ENCODE measurements around the gene C10orf90. TPM values are rescaled to one million over a fixed set of nuclear protein-coding genes. Genes with fewer than 3 reads are reported as not detected.

C10orf90 gene
- total RNA-seq, 2 experiments from 2014 or later, result not detected

- no peaks in the 10 kb centered on the region for H3K27me3 Mint-ChIP-seq
Observed at GRCh38 chr10:126519992-126520391, 150.5 kb downstream of the C10orf90 start.

GRCh38 chr10:126519185-126519584 lies 151.3 kb downstream of the C10orf90 start:
- Mint-ChIP-seq H3K27me3 (no peaks in the 10 kb centered on the region), H3K4me1 (no peaks in the 10 kb centered on the region), H3K4me3 (no peak overlapping the region), H3K36me3 (no peaks in the 10 kb centered on the region), H3K9me3 (ENCODE audit: low read depth) (peaks cover 4% of the 10 kb centered on the region), H3K27ac (no peak overlapping the region)
- CTCF ChIA-PET, result no interaction called here
- ATAC-seq (no peak), DNase-seq (no peak)

More at GRCh38 chr10:126519992-126520391, 150.5 kb downstream of the C10orf90 start:
- no peak overlapping the region for H3K4me3 Mint-ChIP-seq
- no peaks in the 10 kb centered on the region for H3K36me3 Mint-ChIP-seq
- peaks cover 4% of the 10 kb centered on the region for H3K9me3 Mint-ChIP-seq (ENCODE audit: low read depth)
- ATAC-seq (no peak), DNase-seq (no peak)
- CTCF ChIA-PET, result no interaction called here
- H3K27ac Mint-ChIP-seq, result no peak overlapping the region
- H3K4me1 Mint-ChIP-seq, result no peaks in the 10 kb centered on the region

- no peak overlapping the region for H3K4me3 Mint-ChIP-seq
- CTCF ChIA-PET, result no interaction called here
- ATAC-seq (no peak), DNase-seq (no peak)
- peaks cover 4% of the 10 kb centered on the region for H3K9me3 Mint-ChIP-seq (ENCODE audit: low read depth)
- H3K36me3 Mint-ChIP-seq, result no peaks in the 10 kb centered on the region
- H3K27ac Mint-ChIP-seq, result no peak overlapping the region
- no peaks in the 10 kb centered on the region for H3K27me3 Mint-ChIP-seq
- no peaks in the 10 kb centered on the region for H3K4me1 Mint-ChIP-seq
Observed at GRCh38 chr10:126518218-126519080, 152.0 kb downstream of the C10orf90 start.

- CTCF ChIA-PET, result no interaction called here
- no peak for DNase-seq
- Mint-ChIP-seq H3K36me3 (no peaks in the 10 kb centered on the region), H3K9me3 (ENCODE audit: low read depth) (peaks cover 4% of the 10 kb centered on the region), H3K4me1 (no peaks in the 10 kb centered on the region), H3K27me3 (no peaks in the 10 kb centered on the region), H3K27ac (no peak overlapping the region), H3K4me3 (no peak overlapping the region)
- no peak for ATAC-seq
Observed at GRCh38 chr10:126516515-126516914, 154.0 kb downstream of the C10orf90 start.

- Mint-ChIP-seq H3K36me3 (no peaks in the 10 kb centered on the region), H3K4me3 (no peak overlapping the region), H3K27me3 (no peaks in the 10 kb centered on the region), H3K4me1 (no peaks in the 10 kb centered on the region), H3K27ac (no peak overlapping the region), H3K9me3 (ENCODE audit: low read depth) (peaks cover 2% of the 10 kb centered on the region)
- no peak for ATAC-seq
- CTCF ChIA-PET, result no interaction called here
- no peak for DNase-seq
Observed at GRCh38 chr10:126511917-126512479, 158.5 kb downstream of the C10orf90 start.

- peaks cover 4% of the 10 kb centered on the region for H3K9me3 Mint-ChIP-seq (ENCODE audit: low read depth)
- CTCF ChIA-PET, result no interaction called here
- ATAC-seq, result no peak
Observed at GRCh38 chr10:126509182-126509581, 161.3 kb downstream of the C10orf90 start.

GRCh38 chr10:126508535-126509040 lies 161.9 kb downstream of the C10orf90 start:
- Mint-ChIP-seq H3K27me3 (no peaks in the 10 kb centered on the region), H3K27ac (no peak overlapping the region), H3K4me3 (no peak overlapping the region), H3K4me1 (no peaks in the 10 kb centered on the region), H3K36me3 (no peaks in the 10 kb centered on the region), H3K9me3 (ENCODE audit: low read depth) (peaks cover 4% of the 10 kb centered on the region)
- ATAC-seq (no peak), DNase-seq (no peak)
- CTCF ChIA-PET, result no interaction called here

More at GRCh38 chr10:126509182-126509581, 161.3 kb downstream of the C10orf90 start:
- Mint-ChIP-seq H3K27ac (no peak overlapping the region), H3K36me3 (no peaks in the 10 kb centered on the region), H3K4me1 (no peaks in the 10 kb centered on the region), H3K27me3 (no peaks in the 10 kb centered on the region), H3K4me3 (no peak overlapping the region)
- DNase-seq, result no peak

GRCh38 chr10:126504761-126505112 lies 165.8 kb downstream of the C10orf90 start:
- no peaks in the 10 kb centered on the region for H3K36me3 Mint-ChIP-seq
- H3K9me3 Mint-ChIP-seq (ENCODE audit: low read depth), result peaks cover 6% of the 10 kb centered on the region
- H3K27me3 Mint-ChIP-seq, result no peaks in the 10 kb centered on the region
- CTCF ChIA-PET, result no interaction called here
- no peak overlapping the region for H3K27ac Mint-ChIP-seq
- H3K4me3 Mint-ChIP-seq, result no peak overlapping the region
- ATAC-seq, result no peak
- no peaks in the 10 kb centered on the region for H3K4me1 Mint-ChIP-seq
- no peak for DNase-seq

GRCh38 chr10:126504063-126504760 lies 166.3 kb downstream of the C10orf90 start:
- Mint-ChIP-seq H3K36me3 (no peaks in the 10 kb centered on the region), H3K9me3 (ENCODE audit: low read depth) (peaks cover 6% of the 10 kb centered on the region), H3K27ac (no peak overlapping the region), H3K27me3 (no peaks in the 10 kb centered on the region), H3K4me1 (no peaks in the 10 kb centered on the region), H3K4me3 (no peak overlapping the region)
- CTCF ChIA-PET, result no interaction called here
- DNase-seq (no peak), ATAC-seq (no peak)

- CTCF ChIA-PET, result no interaction called here
- ATAC-seq, result no peak
- H3K4me1 Mint-ChIP-seq, result no peaks in the 10 kb centered on the region
- no peak overlapping the region for H3K27ac Mint-ChIP-seq
- H3K4me3 Mint-ChIP-seq, result no peak overlapping the region
- H3K36me3 Mint-ChIP-seq, result no peaks in the 10 kb centered on the region
- H3K9me3 Mint-ChIP-seq (ENCODE audit: low read depth), result peaks cover 6% of the 10 kb centered on the region
- H3K27me3 Mint-ChIP-seq, result no peaks in the 10 kb centered on the region
- no peak for DNase-seq
Observed at GRCh38 chr10:126503392-126504062, 167.0 kb downstream of the C10orf90 start.

- DNase-seq (no peak), ATAC-seq (no peak)
- no peaks in the 10 kb centered on the region for H3K4me1 Mint-ChIP-seq
- H3K9me3 Mint-ChIP-seq (ENCODE audit: low read depth), result peaks cover 6% of the 10 kb centered on the region
- H3K27me3 Mint-ChIP-seq, result no peaks in the 10 kb centered on the region
- no peak overlapping the region for H3K4me3 Mint-ChIP-seq
- CTCF ChIA-PET, result no interaction called here
- H3K36me3 Mint-ChIP-seq, result no peaks in the 10 kb centered on the region
- no peak overlapping the region for H3K27ac Mint-ChIP-seq
Observed at GRCh38 chr10:126502441-126502840, 168.1 kb downstream of the C10orf90 start.

GRCh38 chr10:126501828-126502227 lies 168.7 kb downstream of the C10orf90 start:
- DNase-seq, result no peak
- no peaks in the 10 kb centered on the region for H3K36me3 Mint-ChIP-seq

GRCh38 chr10:126500866-126501265 lies 169.6 kb downstream of the C10orf90 start:
- no peaks in the 10 kb centered on the region for H3K36me3 Mint-ChIP-seq
- peaks cover 5% of the 10 kb centered on the region for H3K9me3 Mint-ChIP-seq (ENCODE audit: low read depth)
- H3K27me3 Mint-ChIP-seq, result no peaks in the 10 kb centered on the region

More at GRCh38 chr10:126501828-126502227, 168.7 kb downstream of the C10orf90 start:
- H3K27ac Mint-ChIP-seq, result no peak overlapping the region
- no peak for ATAC-seq
- CTCF ChIA-PET, result no interaction called here
- H3K4me3 Mint-ChIP-seq, result no peak overlapping the region
- no peaks in the 10 kb centered on the region for H3K27me3 Mint-ChIP-seq
- peaks cover 6% of the 10 kb centered on the region for H3K9me3 Mint-ChIP-seq (ENCODE audit: low read depth)
- no peaks in the 10 kb centered on the region for H3K4me1 Mint-ChIP-seq

More at GRCh38 chr10:126500866-126501265, 169.6 kb downstream of the C10orf90 start:
- ATAC-seq (no peak), DNase-seq (no peak)
- H3K4me1 Mint-ChIP-seq, result no peaks in the 10 kb centered on the region
- H3K27ac Mint-ChIP-seq, result no peak overlapping the region
- no peak overlapping the region for H3K4me3 Mint-ChIP-seq
- CTCF ChIA-PET, result no interaction called here

All from activated CD8-positive, alpha-beta memory T cell treated with anti-CD3 and anti-CD28 coated beads, Interleukin-2, amount 10 ng/mL, durations not matched to agents 7 days and 5 days (primary cell).